Esophagus mucosa (tissue), 1 donor: ENCODE measurements around the gene EIF4G2. TPM values are rescaled to one million over a fixed set of nuclear protein-coding genes. Genes with fewer than 3 reads are reported as not detected.

Source experiments
- ATAC-seq: fragments of 200-7000 bp; cut with Tn5 transposase; one replicate; pipeline ENCODE4 v1.9.1; 2020
- total RNA-seq: library from RNA; stranded (reverse); gene quantifications from one replicate; pipeline ENCODE4 v1.2.4, GENCODE V29; 2023
- donor health status: DM: yes; HTN: yes; CAD: no.

Gene EIF4G2
- total RNA-seq, 1 donor from 2014 or later: 1,012 TPM

DNA sequence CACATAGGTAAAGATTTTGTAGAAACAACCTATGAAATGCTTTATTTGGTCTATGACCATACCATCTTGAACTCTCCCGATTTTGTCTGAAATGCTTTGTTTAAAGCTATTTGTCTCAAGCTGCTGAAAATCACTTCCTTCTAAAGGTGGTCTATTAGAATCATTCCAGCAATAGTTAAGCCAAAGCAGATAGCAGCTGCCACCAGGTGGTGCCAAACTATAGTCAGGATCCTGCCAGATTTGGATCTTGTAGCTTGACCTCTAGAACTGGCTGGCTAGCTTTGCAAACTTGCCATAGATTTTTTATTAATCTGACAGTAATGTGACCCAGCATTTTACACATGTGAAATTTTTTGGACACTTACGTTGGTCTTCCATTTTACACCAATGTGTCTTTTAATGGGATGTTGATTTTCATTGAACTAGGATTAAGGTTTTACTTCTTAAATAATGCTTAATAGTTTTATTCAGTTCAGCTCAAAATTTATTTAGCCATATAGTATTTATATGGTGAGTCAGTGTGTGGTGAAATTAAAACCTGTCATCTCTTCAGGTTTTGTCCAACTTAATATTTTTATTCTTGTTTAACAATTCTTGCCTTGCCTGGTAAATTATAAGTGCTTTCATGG is 38.0 kb downstream of the EIF4G2 start:
- peak; percentile 43 for ATAC-seq

DNA sequence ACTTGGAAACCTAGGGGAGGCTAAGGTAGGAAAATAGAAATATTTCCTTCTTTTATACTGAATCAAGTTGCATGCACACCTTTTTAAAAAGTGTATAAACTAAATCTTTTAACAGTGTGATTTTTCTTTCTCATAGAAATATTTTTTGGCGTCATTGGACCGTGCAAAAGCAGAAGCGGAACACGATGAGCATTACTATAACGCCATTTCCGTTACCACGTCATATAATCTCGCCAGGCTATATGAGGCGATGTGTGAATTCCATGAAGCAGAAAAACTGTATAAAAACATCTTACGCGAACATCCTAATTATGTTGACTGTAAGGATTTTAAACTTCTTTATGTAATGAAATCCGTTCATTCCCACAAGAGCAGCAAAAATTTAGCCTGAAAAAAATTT is 44.3 kb downstream of the EIF4G2 start:
- ATAC-seq: no peak

DNA sequence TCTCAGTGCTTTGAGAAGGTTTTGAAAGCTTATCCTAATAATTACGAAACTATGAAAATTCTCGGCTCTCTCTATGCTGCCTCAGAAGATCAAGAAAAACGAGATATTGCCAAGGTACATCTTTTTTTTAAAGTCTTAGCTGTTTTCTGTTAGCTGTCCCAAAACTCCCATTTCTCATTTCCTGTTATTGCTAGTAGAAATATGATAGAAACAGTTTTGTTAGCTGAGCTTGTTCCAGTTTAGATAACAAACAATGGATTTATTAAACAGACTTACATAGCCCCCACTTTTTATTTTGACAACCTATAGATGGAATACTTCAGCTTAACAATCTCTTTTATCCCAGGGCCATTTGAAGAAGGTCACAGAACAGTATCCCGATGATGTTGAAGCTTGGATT is 45.0 kb downstream of the EIF4G2 start:
- ATAC-seq: no peak

DNA sequence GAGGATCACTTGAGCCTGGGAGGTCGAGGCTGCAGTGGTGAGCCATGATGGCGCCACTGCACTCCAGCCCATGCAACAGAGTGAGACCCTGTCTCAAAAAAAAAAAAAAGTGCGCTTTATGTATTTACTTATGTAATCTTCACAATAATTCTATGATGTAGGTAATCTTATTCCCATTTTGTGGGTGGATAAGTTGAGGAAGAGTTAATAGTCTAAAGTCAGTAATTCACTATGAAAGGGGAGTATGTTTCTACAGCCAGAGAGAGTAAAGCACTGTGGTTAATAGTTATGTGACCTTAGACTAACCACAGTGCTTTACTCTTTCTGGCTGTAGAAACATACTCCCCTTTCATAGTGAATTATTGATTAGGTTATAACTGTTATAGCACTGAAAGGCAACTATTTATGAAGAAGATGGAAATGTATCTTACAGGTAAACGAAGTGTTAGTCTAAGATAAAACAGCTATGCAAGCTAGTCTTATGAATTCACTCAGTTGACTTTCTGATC is 45.8 kb downstream of the EIF4G2 start:
- ATAC-seq: no peak

DNA sequence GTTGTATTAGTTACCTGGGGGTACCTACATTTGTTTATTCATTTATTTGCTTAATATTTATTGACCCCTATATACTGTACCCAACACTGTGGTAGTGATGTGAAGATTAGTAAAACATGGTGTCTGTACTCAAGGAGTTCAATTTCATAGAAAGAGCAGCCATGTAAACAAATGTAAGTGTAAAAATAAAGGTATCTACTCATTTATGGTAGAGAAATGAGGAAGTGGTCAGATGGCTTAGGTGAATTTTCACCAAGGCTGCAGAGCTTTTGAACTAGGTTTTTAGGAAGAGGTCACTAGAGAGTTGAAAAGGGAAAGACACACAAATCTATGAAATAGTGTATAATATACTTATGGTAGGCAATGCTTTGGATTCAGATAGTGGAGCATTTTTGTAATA is 46.5 kb downstream of the EIF4G2 start:
- ATAC-seq: no peak

DNA sequence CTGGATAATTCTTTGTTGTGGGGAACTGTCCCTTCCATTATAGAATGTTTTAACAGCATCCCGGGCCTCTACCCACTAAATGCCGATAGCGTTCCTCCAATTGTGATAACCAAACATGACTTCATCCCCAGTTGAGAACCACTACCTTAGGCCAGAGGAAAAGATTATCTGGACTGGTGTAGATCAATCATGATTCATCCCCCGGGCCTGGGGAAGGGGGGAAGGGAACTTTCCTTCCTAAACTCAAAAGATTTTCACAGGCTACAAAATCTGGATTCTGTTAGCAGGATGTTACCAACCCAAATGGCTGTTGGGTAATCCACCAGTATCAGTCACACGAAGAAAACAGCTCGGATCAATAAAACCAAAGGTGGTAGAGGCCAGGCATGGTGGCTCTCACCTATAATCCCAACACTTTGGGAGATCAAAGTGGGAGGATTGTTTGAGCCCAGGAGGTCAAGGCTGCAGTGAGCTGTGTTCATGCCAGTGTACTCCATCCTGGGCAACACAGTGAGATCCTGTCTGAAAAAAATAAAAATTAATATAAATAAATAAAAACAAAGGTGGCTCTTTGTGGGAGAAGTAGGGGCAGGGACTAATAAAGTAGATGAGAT is 47.5 kb downstream of the EIF4G2 start:
- ATAC-seq: no peak

DNA sequence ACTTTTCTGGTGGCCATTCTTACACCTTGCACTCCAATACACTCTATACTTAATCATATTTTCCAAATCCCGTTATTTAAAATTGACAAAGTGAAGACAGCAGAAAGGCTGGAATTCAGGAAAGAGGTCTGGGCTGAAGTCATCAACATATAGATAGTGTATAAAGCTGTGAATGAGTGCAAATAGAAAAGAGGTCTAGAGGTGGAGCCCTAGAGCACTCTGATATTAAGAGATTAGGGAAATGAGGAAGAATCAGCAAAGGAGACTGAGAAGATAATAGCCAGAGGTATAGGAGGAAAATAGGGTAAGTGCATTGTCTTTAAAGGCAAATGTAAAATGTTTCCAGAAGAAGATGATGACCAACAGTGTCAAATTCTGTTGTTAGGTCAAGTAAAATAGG is 49.8 kb downstream of the EIF4G2 start:
- peak; percentile 31 for ATAC-seq

DNA sequence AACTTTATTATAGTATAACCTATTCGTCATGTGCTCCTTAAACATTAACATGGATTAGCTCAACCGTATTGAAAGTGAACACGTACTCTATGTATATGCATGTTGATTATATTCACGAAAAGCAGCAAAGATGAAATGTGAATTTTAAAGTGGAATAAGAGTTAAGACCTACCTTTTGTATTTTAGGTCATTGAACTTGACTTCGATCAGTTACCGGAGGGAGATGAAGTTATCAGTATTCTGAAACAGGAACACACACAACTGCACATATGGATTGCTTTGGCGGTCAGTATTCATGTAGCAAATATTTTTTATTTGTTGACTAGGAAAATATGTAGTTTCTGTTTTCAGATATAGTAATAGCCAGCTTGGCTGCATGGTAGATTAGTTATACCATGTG is 56.2 kb downstream of the EIF4G2 start:
- no peak for ATAC-seq

DNA sequence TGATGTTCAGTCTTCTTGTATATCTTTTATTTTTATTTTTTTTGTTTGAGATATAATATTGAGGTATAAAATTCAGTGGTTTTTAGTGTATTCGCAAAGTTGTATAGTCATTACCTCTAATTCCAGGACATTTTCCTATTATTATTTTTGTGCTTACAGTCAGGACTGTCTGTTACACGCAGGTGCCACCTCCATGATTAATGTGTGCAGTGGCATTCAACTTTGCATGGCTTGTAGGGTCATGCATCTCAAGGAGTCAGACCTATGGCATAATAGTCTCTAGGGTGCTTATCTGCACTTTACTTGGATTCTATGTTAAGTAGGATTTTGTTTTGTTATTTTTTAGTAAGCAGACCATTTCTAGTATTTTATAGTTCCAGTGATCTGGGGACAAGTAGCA is 56.7 kb downstream of the EIF4G2 start:
- ATAC-seq: peak; percentile 62

DNA sequence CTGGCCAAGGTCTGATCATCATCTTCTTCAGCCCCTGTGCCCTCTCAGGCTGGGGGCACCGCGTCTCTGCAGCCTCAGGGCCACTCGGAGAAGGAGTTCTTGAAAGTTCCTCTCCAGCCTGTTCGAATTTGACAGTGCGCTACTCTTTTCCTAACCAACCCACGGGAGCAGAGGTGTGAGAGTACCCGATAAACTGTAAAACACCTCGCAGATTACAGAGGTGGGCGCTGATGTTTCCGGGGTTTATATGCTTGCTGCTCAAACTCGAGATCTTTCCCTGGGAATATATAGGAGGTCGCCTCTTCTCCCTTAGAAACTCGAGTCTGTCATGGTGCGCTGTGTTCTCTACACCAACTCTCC is 57.2 kb downstream of the EIF4G2 start:
- ATAC-seq: peak; percentile 25

DNA sequence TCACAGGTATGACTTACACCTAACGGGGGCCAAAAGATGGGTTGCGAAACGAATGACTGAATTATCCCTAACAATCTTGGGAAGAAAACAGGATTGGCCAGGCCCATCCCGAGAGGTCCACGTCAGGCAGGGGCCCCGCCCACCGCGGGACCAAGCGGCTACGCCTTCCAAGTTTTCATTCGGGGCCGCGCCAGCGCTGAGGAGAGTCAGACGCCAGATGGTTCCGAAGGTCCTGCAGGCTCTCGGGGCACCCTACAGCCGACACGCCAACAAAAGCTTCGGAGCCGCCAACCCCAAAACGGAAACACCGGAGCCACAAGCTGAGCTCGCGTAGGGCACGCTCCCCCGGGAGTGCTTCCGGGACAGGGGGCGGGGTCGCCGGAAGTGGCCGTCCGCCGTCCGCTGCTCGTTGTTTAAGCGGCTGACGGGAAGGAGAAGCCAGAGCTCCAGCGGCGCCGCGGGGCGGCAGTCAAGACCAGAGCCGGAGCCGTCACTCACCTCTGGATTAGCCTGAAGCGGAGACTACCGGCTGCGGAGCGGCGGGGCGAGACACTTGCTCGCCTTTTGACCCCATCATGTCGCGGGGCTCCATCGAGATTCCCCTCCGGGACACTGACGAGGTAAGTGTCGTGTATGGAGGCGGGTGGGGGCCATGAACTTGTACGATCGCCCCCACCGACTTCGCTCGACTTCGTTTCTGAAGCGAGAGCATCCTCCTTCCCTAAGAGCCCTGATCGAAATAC is 57.7 kb downstream of the EIF4G2 start, which contains the start of gene CTR9:
Gene CTR9 (plus strand): TSS at position 409 of the 743 bp plus-strand sequence. CDS start 167 bp downstream, at position 576.
- peak; percentile 94 for ATAC-seq

DNA sequence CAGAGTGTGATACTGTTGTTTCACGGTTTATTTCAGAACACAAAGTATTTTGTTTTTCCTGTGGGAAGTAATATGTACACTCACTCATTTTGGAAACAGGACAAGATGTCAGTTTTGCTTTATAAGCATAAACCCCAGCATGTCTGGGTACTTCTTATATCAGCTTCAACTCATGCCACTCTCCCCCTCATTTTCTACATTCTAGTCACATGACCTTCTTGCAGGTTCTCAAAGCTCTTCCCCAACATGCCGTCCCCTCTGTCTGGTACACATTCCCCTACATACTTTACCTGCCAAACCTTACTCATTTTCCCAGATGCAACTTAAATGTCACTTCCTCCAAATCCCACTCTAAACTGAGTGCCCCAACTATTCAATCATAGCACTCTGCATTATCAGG is 59.2 kb downstream of the EIF4G2 start:
- no peak for ATAC-seq

DNA sequence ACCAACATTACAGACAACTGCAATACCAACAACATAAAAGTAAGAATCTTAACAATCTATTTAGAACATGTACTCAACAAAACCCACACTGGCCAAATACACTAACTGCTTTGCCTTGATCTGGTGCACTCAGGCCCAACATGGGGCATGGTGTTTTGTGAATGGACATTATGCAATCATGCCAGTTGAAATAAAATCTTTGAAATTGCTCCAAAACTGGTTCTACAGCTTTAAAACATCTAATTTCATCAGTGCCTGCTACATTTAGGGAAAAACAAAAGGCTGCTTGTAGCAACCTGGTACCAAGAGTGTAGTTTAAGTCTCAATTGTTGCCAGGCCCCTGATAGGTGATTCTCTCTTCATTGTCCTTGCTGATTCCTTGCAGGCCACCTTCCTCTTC is 61.0 kb downstream of the EIF4G2 start:
- no peak for ATAC-seq

Other genes with a start within 250 kb of the EIF4G2 start
- gene LYVE1, start 240.3 kb downstream of the EIF4G2 start, total RNA-seq: 2.7 TPM
- 3.2 TPM for gene IRAG1, start 115.2 kb downstream of the EIF4G2 start, total RNA-seq
- gene CTR9, start 57.7 kb downstream of the EIF4G2 start, total RNA-seq: 23.4 TPM
- gene ZBED5, start 49.1 kb upstream of the EIF4G2 start, total RNA-seq: 16.5 TPM